Keratinocyte (primary cell): ENCODE measurements around the gene AMN.

ENCODE experiments used
- CTCF ChIP-seq, 3 experiments: IDR thresholded peaks in 1 of 3; conservative IDR thresholded peaks in 1 of 3; optimal IDR thresholded peaks in 1 of 3; 2 replicates in 2 of 3; 3 replicates in 1 of 3; pipeline versions ENCODE3 to v1.5.1; 2011; ENCODE audit warnings: low read length in 3 of 3, mild to moderate bottlenecking in 3 of 3, moderate library complexity in 2 of 3, control low read depth in 1 of 3, inconsistent platforms in 1 of 3; ENCODE audit not compliant: insufficient read depth in 2 of 3; ENCODE audit errors: extremely low read depth in 1 of 3
- EZH2 ChIP-seq: IDR thresholded peaks from one replicate; pipeline ENCODE4 v1.6.1; 2012; ENCODE audit warnings: inconsistent platforms, mild to moderate bottlenecking, low read length, moderate library complexity

GRCh38 chr14:102891556-102891955, 30.9 kb upstream of the AMN start:
- TF ChIP-seq CTCF (optimal IDR thresholded peaks at IDR 0.05 in 1 of 3, IDR thresholded peaks at IDR 0.05 in 1 of 3, conservative IDR thresholded peaks at IDR 0.05 in 1 of 3; ENCODE audit: extremely low read depth in 1 of 3, insufficient read depth in 2 of 3, low read length in 3 of 3) = no peak
- no peak for TF ChIP-seq EZH2
